GM23338 (cell line): ENCODE results near the gene TLCD5. TPM values are rescaled to one million over a fixed set of nuclear protein-coding genes. Genes with fewer than 3 reads are reported as not detected.

Experiments used
- ATAC-seq: fragments of 200-7000 bp; cut with Tn5 transposase; 3 replicates; pipeline ENCODE4 v1.9.1; 2020
- DNase-seq: peaks from one replicate; pipeline ENCODE4 v3.0.0-alpha.2; 2015; ENCODE audit warnings: low spot score
- H2AFZ ChIP-seq: fragments of 200-600 bp; sonication (generic); 2 replicates; pipeline ENCODE4 v1.8.0; 2016; ENCODE audit warnings: antibody characterized with exemption, mild to moderate bottlenecking, moderate library complexity
- H3F3A ChIP-seq: fragments of 200-600 bp; sonication (generic); replicated peaks from 2 replicates; pipeline ENCODE4 v1.8.0; 2017; ENCODE audit warnings: antibody characterized with exemption, mixed run types, low read depth
- H3K27ac ChIP-seq: fragments of 200-600 bp; sonication (generic); 2 replicates; pipeline ENCODE4 v1.6.1; 2016; ENCODE audit warnings: low read depth
- H3K27me3 ChIP-seq: fragments of 200-600 bp; sonication (generic); 2 replicates; pipeline ENCODE4 v1.8.0; 2016; ENCODE audit warnings: mild to moderate bottlenecking, mixed run types, moderate library complexity; ENCODE audit not compliant: insufficient read depth
- H3K36me3 ChIP-seq: fragments of 200-600 bp; sonication (generic); 2 replicates; pipeline ENCODE4 v1.8.0; 2016; ENCODE audit warnings: mild to moderate bottlenecking; ENCODE audit not compliant: insufficient read depth
- H3K4me1 ChIP-seq: fragments of 200-600 bp; sonication (generic); 2 replicates; pipeline ENCODE4 v1.8.0; 2016; ENCODE audit warnings: mild to moderate bottlenecking, moderate library complexity; ENCODE audit not compliant: insufficient read depth
- H3K4me2 ChIP-seq: fragments of 200-600 bp; sonication (generic); 2 replicates; pipeline ENCODE4 v1.7.1; 2017; ENCODE audit warnings: mixed run types
- H3K4me3 ChIP-seq: fragments of 200-600 bp; sonication (generic); 2 replicates; pipeline ENCODE4 v1.6.1; 2016; ENCODE audit warnings: mixed run types
- H3K79me2 ChIP-seq: fragments of 200-600 bp; sonication (generic); replicated peaks from 2 replicates; pipeline ENCODE4 v1.8.0; 2017; ENCODE audit warnings: mild to moderate bottlenecking; ENCODE audit not compliant: insufficient read depth
- H3K9me2 ChIP-seq: fragments of 200-600 bp; sonication (generic); 2 replicates; pipeline ENCODE4 v1.8.0; 2017; ENCODE audit not compliant: insufficient read depth
- H4K20me1 ChIP-seq: fragments of 200-600 bp; sonication (generic); replicated peaks from 2 replicates; pipeline ENCODE4 v1.8.0; 2017; ENCODE audit warnings: mild to moderate bottlenecking; ENCODE audit not compliant: insufficient read depth
- H3K27ac Mint-ChIP-seq: 2 replicates; pipeline ENCODE4 v1.8.0; 2020; ENCODE audit warnings: inconsistent platforms, mild to moderate bottlenecking, moderate library complexity, mixed read lengths
- H3K27me3 Mint-ChIP-seq: 3 replicates; pipeline ENCODE4 v1.8.0; 2022; ENCODE audit warnings: low read depth, mild to moderate bottlenecking, moderate library complexity, mixed read lengths, inconsistent platforms; ENCODE audit not compliant: insufficient read depth, poor library complexity
- H3K36me3 Mint-ChIP-seq: 3 replicates; pipeline ENCODE4 v1.8.0; 2021; ENCODE audit warnings: low read depth, mild to moderate bottlenecking, inconsistent platforms, moderate library complexity, mixed read lengths
- H3K4me1 Mint-ChIP-seq: 3 replicates; pipeline ENCODE4 v1.8.0; 2020; ENCODE audit warnings: mild to moderate bottlenecking, inconsistent platforms, mixed read lengths
- H3K4me3 Mint-ChIP-seq: 3 replicates; pipeline ENCODE4 v1.8.0; 2021; ENCODE audit warnings: moderate library complexity, mild to moderate bottlenecking, inconsistent platforms, mixed read lengths
- H3K9me3 Mint-ChIP-seq: 3 replicates; pipeline ENCODE4 v1.8.0; 2020; ENCODE audit warnings: moderate library complexity, mild to moderate bottlenecking, inconsistent platforms, mixed read lengths
- CREB1 ChIP-seq: fragments of 250-450 bp; sonication (Bioruptor Pico); IDR thresholded peaks from 2 replicates; pipeline ENCODE4 v1.5.0; 2020; ENCODE audit warnings: low read depth, mild to moderate bottlenecking, moderate library complexity
- EZH2 ChIP-seq: fragments of 200-600 bp; sonication (generic); IDR thresholded peaks from one replicate; pipeline ENCODE4 v1.8.0; 2017; ENCODE audit warnings: antibody characterized with exemption, mild to moderate bottlenecking, low read depth; ENCODE audit not compliant: unreplicated experiment
- EZH2phosphoT487 ChIP-seq: fragments of 200-600 bp; sonication (generic); IDR thresholded peaks from one replicate; pipeline ENCODE4 v1.8.1; 2018; ENCODE audit warnings: antibody characterized with exemption; ENCODE audit not compliant: unreplicated experiment
- JUNB ChIP-seq: IDR thresholded peaks from one replicate; pipeline ENCODE4 v1.6.1; 2016; ENCODE audit warnings: antibody characterized with exemption; ENCODE audit not compliant: unreplicated experiment
- NANOG ChIP-seq: IDR thresholded peaks from 2 replicates; pipeline ENCODE4 v1.6.1; 2016; ENCODE audit warnings: antibody characterized with exemption, borderline replicate concordance
- POLR2AphosphoS5 ChIP-seq: IDR thresholded peaks from 2 replicates; pipeline ENCODE4 v1.6.1; 2016; ENCODE audit warnings: antibody characterized with exemption, low read depth
- REST ChIP-seq: IDR thresholded peaks from one replicate; pipeline ENCODE4 v1.6.1; 2018; ENCODE audit warnings: antibody characterized with exemption; ENCODE audit not compliant: unreplicated experiment
- ZNF331 ChIP-seq: fragments of 250-450 bp; sonication (Bioruptor Pico); IDR thresholded peaks from 2 replicates; pipeline ENCODE4 v1.5.0; 2020; ENCODE audit warnings: low read depth, mild to moderate bottlenecking, moderate library complexity
- ZNF462 ChIP-seq: fragments of 250-450 bp; sonication (Bioruptor Pico); IDR thresholded peaks from 2 replicates; pipeline ENCODE4 v1.5.0; 2020; ENCODE audit warnings: mild to moderate bottlenecking, moderate library complexity
- polyA plus RNA-seq: library from polyadenylated mRNA; unstranded; fragments of >200 nt; fragmentation: Nextera tagmentation; extraction: Ambion mirVana; gene quantifications from 2 replicates; pipeline ENCODE4 v1.2.1, GENCODE V29; 2016
- total RNA-seq: library from RNA; depleted of rRNA; stranded (reverse); fragments of >200 nt; shearing (Covaris generic); gene quantifications from 2 replicates; pipeline ENCODE4 v1.2.3, GENCODE V29; 2014
- TF ChIP-seq, protein P1 (sequence below): IDR thresholded peaks from 2 replicates; pipeline ENCODE4 v1.6.1; 2016; ENCODE audit warnings: antibody characterized with exemption

The TLCD5 gene
- total and polyA plus RNA-seq, 2 experiments from 2014 or later: 5.2 to 10.0 TPM

GRCh38 chr11:120331301-120331996 is 6.3 kb downstream of the TLCD5 start:
- H3K4me1 ChIP-seq: peaks cover 4% of the 10 kb centered on the region; the same call in 1 of the 2 replicates
- TF ChIP-seq NANOG (no peak), POLR2AphosphoS5 (no peak), JUNB (no peak), CREB1 (no peak), EZH2phosphoT487 (no peak), ZNF331 (CRISPR knock-in tag) (no peak), EZH2 (no peak), REST (no peak), ZNF462 (CRISPR knock-in tag) (no peak)
- TF ChIP-seq, protein P1, sequence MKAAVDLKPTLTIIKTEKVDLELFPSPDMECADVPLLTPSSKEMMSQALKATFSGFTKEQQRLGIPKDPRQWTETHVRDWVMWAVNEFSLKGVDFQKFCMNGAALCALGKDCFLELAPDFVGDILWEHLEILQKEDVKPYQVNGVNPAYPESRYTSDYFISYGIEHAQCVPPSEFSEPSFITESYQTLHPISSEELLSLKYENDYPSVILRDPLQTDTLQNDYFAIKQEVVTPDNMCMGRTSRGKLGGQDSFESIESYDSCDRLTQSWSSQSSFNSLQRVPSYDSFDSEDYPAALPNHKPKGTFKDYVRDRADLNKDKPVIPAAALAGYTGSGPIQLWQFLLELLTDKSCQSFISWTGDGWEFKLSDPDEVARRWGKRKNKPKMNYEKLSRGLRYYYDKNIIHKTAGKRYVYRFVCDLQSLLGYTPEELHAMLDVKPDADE: no peak
- no peak for ATAC-seq

More at GRCh38 chr11:120331301-120331996, 6.3 kb downstream of the TLCD5 start:
- H3K27me3 Mint-ChIP-seq: peaks cover 2% of the 10 kb centered on the region
- no peaks in the 10 kb centered on the region for H3K36me3 ChIP-seq
- no peak overlapping the region for H2AFZ ChIP-seq
- peaks cover under 1% of the 10 kb centered on the region; the same call in 1 of the 2 replicates for H3F3A ChIP-seq
- peaks cover 10% of the 10 kb centered on the region for H3K4me1 Mint-ChIP-seq
- no peak overlapping the region for H3K4me3 ChIP-seq
- H3K27ac Mint-ChIP-seq: no peak overlapping the region
- no peak overlapping the region for H3K4me3 Mint-ChIP-seq
- DNase-seq: no peak
- no peak overlapping the region for H3K27ac ChIP-seq
- H3K79me2 ChIP-seq: peaks cover 7% of the 10 kb centered on the region; the same call in 1 of the 2 replicates
- peaks cover 8% of the 10 kb centered on the region; the same call in 2 of the 3 replicates for H3K36me3 Mint-ChIP-seq
- H3K27me3 ChIP-seq: peaks cover 4% of the 10 kb centered on the region; the same call in 1 of the 2 replicates
- no peak overlapping the region for H3K4me2 ChIP-seq
- H3K9me2 ChIP-seq: no peaks in the 10 kb centered on the region
- no peaks in the 10 kb centered on the region for H3K9me3 Mint-ChIP-seq
- no peaks in the 10 kb centered on the region; the same call in 1 of the 2 replicates for H4K20me1 ChIP-seq
